GM21723 (cell line): ENCODE data around the gene RPTOR.

ENCODE experiments used
- ATAC-seq: cut with Tn5 transposase; IDR thresholded peaks from one replicate; pipeline ENCODE4 v1.9.1; 2021; ENCODE audit warnings: mild to moderate bottlenecking, moderate library complexity; ENCODE audit not compliant: unreplicated experiment

The RPTOR gene

DNA sequence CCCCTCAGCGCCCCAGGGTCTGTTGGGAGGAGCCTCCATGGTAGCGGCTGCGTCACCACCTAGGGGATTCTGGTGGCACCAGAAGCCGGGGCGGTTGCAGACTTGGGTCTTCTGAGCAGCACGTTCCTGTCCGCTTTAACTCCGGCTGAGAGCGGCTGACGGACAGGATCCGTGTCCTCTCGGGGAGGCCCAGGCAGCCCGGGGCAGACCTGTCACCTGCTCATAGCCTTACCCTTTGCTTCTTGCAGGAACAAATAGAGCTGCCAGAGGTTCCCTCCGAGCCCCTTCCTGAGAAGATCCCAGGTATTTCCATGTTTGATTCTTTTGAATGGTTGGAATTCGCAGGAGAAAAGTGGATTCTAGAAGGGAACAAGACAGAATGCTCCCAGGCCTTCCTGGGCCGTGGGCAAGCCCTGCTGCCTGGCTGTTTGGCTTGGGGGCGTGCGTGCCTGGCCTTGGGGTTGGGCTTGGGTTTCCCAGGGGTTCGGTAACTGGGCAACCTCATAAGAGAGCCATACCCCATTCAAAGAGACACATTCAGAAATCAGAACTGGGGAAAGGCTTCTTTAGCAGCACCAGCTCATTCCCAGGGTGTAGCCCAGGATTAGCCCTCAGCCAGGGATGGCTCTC, 453.6 kb downstream of the RPTOR start:
- no peak for ATAC-seq

DNA sequence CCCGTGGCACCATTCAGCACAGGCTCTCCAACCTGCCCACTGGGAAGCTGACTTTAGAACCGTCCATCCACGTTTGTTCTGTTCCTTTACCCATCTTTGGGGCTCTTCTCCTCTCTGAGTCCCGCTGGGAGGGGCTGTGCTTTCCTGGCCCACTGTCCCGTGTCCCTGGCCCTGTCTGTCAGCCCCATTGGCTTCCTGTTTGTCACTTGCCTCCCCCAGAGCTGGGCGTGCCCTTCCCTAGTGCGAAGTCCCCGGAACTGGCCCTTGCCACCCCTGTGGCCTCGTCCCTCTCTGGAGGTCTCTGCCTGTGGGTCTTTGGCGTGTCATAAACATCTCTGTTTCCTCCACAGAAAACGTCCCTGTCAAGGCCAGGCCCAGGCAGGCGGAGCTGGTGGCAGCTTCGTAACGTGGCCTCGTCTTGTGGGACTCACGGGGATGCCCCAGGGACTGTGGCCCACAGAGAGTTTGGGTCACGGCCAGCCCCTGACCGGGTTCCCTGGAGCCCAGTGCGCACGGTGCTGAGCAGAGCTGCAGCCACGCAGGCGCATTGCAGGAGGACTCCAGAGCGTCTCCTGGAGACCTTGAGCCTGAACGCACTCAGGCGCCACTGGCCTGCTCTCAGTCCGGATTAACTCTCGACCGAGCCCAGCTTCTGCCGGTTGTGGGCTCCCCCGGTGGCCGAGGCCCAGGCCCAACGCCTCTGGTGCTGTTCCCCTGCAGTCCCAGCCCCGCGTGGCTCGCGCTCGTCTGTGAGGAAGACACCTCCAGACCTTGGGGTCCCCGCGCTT, 454.3 kb downstream of the RPTOR start:
- no peak for ATAC-seq

- no peak for ATAC-seq
Observed at GRCh38 chr17:80999536-81000333, 455.1 kb downstream of the RPTOR start.

DNA sequence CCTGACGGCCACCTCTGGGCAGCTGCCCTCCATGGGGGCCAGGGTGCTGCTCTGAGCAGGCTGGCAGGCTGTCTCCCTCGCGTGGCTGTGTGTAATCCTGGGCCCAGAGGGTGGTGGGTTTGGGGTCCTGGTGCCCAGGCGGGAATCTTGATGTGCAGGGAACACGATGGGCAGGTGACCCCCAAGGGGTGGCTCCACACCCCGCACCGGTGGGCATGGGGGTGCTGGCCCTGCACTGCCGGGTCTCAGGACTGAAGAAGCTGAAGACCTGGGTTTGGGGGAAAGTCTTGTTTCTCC, 455.6 kb downstream of the RPTOR start:
- no peak for ATAC-seq

DNA sequence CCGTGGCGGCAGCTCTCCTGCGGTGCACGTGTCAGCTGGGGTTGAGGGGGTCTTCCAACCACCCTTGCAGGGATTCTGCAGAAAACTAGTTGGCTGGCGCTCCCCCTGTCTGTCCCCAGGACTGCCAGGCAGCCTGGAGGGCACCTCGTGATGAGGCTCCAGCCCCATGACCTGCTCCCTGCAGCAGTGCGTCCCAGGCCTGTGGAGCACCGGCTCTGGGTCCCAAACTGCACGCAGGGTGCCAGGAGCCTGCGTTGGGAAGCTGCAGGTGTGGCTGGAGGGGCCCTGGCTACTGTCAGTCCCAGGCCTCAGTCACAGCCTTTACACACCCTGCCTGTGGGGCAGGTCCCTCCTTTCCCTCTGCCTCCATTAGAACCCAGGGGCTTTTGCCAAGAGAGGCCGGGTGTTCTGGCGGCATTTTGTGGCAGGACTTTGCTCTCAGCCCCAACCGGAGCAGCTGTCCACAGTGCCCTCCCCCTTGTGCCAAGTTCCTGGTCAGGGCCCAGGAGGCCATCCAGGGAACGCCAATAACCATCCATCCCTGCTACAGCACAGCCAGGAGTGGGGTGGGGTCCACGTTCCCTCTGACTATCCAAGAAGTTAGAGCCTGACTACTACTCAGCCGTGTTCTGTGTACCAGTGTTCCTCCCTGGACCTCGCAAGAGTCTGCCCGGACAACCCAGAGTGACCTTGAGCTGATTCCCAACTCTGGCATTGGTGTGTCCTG, 456.2 kb downstream of the RPTOR start:
- no peak for ATAC-seq

DNA sequence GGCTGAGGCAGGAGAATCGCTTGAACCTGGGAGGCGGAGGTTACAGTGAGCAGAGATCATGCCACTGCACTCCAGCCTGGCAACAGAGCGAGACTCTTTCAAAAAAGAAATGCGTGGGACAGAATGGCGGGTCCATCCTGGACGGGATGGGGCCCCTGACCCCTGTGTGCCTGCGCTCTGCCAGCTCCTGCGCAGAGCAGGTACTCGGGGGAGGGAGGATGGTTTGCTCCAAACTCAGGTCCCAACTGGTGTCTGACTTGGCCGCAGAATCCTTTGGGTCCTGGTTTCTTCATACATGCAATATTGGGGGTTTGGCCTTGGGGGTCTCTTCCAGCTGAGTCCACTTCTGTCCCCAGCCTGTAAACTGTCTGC, 457.4 kb downstream of the RPTOR start:
- no peak for ATAC-seq

DNA sequence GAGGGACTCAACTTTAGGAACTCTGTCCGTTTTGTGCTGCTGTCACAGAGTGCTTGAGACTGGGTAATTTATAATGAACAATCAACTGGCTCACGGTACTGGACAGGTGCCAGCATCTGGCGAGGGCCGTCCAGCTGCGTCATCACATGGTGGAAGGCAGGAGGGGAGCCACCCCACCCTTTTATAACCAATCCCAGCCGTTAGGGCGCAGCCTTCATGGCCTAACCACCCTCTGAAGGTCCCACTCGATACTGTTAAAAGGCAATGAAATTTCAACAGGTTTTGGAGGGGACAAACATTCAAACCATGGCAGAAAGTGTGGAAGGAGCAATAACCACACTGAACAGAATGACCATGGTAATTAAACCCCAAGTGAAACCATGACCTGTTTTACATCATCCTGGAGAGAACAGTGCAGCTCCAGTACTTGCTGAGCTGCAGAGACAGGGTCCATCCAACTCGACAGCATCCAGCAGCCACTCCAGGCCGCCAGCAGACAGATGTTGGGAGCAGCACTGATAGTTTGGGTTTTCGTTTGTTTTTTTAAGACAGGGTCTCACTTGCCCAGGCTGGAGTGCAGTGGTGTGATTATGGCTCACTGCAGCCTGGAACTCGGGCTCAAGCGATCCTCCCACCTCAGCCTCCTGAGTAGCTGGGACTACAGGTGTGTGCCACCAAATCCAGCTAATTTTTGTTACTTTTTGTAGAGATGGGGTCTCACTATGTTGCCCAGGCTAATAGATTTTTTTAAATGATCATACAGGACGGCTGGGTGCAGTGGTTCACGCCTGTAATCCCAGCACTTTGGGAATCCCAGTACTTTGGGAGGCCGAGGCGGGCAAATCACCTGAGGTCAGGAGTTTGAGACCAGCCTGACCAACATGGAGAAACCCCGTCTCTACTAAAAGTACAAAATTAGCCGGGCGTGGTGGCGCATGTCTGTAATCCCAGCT, 458.0 kb downstream of the RPTOR start:
- no peak for ATAC-seq

DNA sequence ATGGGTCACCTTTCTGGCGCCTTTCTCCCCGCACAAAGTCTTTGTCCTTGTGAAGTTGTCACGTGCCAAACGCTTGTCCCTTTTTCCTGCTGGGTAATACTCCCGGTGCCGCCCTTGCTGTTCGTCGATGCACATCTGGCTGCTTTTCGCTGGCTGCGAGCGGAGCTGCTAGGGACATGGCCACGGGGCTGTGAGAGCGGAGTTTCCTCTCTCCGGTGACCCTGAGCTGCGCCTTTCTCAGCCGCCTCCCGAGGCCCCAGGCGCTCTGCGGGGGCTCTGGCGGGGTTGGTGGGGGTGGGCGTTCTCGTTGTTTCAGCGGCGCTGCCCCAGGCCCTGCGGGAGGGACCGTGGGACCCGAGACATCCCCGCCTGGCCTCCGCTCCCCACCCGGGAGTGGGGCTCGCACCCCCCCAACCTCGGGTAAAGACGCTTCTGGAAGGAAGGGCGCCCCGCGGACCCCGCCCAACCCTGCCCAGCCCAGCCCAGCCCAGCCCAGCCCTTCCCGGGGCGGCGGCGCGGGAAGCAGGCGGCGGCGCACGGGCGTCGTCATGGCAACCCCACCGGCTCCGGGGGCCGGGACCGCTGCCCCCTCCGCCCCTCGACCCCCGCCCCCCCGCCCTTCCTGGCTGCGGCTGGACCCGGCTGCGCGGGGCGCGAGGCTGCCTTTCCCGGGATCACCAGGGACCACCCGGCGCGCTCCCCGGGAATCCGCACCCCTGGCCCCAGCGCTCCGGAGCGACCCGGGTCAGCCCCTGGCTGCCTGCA, 459.3 kb downstream of the RPTOR start:
- ATAC-seq: no peak

DNA sequence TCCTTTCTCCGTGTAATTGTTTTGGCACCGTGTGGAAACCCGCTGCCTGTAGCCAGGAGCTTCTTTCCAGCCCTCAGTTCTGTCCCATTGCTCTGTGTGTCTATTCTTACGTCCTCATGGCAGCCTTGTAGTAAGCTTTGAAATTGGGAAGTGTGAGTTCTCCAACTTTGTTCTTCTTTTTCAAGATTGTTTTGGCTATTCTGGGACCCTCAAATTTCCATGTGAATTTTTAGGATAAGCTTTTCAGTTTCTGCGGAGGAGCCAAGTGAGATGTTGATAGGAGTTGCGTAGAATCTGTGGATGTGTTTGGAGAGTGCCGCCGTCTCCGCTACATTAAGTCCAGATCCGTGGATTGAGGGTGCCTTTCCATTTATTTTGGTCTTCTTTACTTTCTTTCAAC, 462.3 kb downstream of the RPTOR start:
- no peak for ATAC-seq

DNA sequence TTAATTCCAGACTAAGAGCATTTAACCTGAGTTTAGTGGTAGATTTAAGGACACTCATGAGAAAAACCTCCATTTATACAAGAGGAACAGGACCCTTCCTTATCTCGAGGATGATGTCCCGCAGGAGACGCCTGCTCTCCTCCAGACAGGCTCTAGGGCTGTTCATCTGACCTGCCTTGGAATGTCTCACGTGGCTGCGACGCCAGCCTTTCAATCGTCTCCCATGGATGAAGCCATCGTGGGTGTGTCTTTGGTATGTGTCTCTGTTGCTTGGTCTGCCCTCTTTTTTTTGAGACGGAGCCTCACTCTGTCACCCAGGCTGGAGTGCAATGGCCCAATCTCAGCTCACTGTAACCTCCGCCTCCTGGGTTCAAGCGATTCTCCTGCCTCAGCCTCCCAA, 463.5 kb downstream of the RPTOR start:
- no peak for ATAC-seq

DNA sequence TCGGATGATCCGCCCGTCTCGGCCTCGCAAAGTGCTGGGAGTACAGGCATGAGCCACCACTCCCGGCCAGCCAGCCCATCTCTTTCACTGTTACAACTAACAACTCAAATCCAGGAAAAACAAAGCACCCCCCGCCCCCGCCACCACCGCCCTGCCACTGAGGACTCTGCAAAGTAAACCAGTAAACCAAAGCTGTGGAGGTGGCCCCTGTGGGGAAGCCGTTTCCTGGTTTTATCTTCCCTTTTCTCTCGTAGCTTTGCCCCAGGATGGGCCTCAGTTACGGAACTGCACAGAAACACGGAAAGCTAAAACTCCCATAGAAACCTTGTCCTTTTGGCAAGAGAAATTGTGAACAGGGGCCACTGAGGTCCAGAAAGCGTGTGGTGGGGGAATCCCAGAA, 464.5 kb downstream of the RPTOR start:
- ATAC-seq: no peak

GRCh38 chr17:81010935-81011334, 466.3 kb downstream of the RPTOR start:
- no peak for ATAC-seq

- ATAC-seq: no peak
Observed at GRCh38 chr17:81011951-81012350, 467.3 kb downstream of the RPTOR start.

- no peak for ATAC-seq
Observed at GRCh38 chr17:81012574-81013447, 468.2 kb downstream of the RPTOR start.

GRCh38 chr17:81013642-81014041, 469.0 kb downstream of the RPTOR start:
- ATAC-seq: no peak

DNA sequence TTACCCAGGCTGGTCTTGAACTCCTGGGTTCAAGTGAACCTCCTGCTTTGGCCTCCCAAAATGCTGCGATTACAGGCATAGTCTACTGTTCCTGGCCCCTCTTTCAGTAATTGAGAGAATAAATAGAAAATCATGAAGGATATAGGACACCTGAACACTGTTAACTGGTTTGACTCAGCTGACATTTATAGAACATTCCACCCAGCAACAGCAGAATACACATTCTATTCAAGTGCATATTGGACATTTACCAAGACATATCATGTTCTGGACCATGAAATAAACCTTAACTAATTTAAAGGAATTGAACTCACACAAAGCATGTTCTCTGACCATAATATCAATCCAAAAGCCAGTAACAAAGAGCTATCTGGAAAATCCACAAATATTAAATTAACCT, 470.5 kb downstream of the RPTOR start:
- no peak for ATAC-seq
